HG03342 (cell line): ENCODE results near the gene SLC39A11.

ENCODE experiments used
- ATAC-seq: cut with Tn5 transposase; IDR thresholded peaks from one replicate; pipeline ENCODE4 v1.9.1; 2021; ENCODE audit warnings: mild to moderate bottlenecking, moderate library complexity; ENCODE audit not compliant: unreplicated experiment

The SLC39A11 gene

DNA sequence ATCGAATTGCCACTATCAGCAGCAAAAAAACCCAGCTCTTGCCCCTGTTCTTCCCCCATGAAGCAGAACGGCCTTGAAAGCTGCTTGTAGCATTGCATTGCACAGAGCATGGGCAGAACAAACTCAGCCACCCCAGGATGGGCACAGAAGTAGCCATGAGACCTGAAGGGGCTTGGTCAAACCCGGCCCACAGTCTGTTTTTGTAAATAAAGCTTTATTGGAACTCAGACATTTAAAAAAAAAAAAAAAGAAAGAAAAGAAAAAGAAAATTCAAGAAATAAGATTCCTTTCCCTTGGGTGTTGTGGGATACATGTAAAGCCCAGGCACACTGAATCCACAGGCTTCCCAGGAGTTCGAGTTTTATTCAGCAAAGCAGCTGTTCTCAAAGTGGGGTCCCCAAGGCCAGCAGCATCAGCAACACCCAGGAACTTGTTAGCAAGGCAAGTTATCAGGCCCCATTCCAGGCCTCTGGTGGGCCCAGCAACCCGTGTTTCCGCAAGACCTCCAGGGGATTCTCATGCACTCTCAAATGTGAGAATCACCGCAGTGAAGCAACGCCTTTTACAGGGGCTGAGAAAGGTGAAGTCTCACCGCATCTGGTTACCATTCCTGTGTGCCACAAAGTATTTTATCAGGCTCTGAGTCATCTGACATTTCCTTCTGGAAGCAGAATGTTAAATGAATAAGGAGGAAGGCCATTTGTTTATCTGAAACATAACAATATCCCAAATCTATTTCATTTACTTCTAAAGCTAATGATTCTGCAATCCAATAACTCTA, 108.2 kb downstream of the SLC39A11 start:
- ATAC-seq, result no peak

DNA sequence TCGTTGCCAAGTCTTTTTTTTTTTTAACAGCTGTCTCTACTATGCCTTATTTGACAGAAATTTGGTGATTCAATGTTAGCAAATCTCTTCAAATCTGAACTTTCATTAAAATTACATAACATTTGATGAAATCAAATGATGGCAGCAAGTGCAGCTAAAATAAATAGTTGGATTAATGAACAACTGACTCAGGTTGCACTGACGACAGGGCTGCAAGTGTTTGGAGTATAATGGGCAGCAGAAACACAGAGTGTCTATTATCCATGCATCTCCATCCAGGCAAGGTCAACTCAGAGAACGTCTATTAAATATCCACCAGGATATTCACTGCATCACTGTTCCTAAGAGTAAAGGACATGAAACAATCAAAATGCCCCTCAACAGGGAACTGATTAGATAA, 109.8 kb downstream of the SLC39A11 start:
- ATAC-seq, result no peak

DNA sequence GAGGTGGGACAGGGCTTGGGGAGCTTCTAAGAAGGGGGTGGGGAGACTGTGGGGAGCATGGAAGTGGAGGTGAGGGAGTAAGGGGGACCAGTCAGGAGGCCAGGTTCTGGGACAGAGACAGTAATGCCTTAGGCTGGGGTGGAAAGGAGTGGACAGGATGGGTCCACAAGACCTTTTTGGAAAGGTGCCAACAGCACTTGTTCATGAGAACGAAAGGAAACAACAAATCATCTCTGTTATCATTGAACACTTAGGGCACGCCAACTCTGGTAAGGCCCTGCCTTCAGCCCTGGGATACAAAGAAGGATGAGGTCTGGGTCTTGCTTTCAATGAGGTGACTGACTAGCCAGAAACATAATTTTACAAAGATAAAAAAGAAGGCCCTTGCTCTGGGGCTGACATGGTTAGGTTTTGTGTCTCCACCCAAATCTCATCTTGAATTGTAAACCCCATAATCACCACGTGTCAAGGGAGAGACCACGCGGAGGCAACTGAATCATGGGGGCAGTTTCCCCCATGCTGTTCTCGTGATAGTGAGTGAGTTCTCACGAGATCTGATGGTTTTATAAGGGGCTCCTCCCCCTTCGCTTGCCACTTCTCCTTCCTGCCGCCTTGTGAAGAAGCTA, 113.8 kb downstream of the SLC39A11 start:
- no peak for ATAC-seq

DNA sequence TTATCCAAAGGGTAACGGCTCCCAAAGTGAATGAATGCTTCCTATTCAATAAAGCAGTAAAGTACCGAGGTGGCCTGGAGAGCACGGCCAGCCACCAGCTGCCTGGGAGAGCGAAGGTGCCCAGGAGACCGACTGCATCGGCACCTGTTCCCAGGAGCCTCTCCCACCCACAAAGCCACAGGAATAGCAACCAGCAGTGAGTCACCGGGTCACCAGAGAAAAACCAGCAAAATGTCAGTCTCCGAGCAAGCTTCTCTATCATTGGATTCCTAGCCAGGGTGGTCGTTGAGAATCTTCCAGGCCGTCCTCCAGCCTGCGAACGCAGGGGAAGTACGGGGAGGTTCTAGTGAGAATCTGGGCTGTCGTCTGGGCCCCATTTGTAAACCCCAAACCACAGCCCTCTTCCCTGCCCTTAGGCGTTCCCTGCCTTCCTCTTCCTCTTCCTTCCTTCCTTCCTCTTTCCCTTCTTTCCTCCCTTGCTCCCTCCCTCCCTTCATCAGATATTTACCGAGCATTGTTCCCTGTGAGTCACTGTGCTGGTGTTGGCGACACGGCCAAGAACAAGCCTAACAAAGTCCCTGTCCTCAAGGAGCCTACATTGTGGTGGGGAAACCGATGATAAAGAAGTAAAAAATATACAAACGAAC, 114.6 kb downstream of the SLC39A11 start:
- ATAC-seq, result no peak

DNA sequence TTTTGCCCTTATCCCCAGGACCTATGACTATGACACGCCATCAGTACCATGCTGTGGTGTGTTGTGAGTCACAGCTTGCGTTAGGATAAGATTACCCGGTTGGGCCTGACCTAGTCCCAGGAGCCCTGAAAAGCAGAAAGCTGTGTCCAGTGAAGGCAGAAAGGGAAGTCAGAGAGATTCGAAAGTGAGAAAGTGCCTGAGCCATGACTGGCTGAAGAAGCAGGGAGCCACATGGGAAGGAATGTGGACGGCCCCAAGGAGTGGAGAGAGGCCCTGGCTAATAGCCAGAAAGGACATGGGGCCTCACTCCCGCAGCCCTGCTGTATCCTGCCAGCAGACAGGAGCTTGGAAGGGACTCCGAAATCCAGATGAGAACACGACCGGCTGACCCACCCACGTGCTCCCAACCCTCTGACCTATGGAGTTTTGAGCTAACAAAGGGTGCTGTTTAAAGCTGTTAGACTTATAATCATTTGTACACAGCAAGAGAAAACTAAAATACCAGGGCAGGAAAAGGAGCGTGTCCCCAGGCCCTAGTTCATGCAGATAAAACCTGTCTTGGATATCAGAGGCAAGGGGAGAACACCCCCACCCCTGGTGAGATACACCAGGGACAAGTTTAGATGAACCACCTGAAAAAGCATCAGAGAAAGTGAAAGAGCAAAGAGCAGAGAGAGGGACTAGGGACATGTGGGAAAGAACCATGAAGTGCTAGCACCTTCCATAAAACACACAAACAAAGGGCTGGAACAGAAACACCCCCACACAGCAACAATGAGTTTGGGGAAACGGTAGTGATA, 115.3 kb downstream of the SLC39A11 start:
- ATAC-seq, result peak; percentile 72

DNA sequence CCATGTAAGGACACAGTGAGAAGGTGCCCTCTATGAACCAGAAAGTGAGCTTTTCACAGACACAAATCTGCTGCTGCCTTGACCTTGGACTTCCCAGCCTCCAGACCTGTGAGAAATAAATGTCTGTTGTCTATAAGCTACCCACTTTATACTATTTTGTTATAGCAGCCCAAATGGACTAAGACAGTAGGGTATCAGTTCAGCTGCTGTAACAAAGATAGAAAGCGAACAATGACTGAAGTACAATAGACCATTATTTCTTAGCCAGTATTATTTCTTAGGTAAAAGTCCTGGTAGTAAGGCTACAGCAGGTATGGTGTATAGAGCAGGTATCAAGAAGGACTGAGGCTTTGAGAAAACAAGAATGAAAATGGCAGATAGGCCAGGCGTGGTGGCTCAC, 117.0 kb downstream of the SLC39A11 start:
- ATAC-seq, result no peak

DNA sequence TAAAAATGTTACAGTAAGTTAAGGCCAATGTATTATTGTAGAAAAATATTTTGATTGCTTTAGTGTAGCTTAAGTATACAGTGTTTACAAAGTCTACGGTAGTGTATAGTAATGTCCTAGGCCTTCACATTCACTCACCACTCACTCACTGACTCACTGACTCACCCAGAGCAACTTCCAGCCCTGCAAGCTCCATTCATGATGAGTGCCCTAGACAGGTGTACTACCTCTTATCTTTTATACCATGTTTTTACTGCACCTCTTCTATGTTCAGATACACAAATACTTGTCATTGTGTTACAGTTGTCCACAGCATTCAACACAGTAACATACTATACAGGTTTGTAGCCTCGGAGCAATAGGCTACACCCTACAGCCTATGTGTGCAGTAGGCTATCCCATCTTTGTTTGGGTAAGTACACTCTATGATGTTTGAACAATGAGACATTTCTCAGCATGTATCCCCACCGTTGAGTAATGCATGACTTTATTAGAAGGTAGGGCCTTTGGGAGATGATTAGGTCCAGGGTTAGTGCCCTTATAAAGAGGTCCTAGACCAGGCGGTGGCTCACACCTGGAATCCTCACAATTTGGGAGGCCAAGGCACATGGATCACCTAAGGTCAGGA, 117.8 kb downstream of the SLC39A11 start:
- ATAC-seq, result no peak

DNA sequence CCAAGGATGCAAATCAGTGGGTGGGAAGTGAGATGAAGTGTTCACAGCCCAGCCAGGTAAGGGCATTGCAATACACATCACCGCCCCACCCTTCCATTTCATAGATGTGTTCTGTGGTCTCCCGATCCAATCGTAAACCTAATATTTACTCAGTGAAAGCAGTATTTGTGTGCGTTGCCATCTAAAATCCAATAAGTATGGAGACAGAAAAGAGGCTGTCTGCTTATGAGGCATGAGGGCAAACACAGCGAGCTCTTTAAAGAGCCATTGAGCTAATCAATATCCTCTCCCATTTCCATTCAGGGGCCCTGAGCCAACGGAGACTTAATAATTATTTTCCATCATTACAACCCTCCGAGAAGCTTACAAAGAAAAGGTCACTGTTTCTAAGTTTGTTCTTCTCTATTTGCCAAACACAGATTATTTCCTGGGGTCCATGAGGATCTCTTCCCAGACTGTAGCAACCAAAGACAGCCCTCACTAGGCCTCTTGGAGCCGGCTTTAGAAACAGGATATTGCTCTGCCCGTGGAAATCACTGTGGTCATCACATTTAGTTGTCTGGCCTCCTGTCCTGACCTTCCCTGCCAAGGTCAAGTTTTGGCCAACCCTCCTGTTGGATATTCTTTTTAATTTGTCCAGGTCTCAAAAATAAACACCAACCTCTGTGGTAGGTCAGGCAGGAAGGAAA, 120.1 kb downstream of the SLC39A11 start:
- ATAC-seq, result no peak

DNA sequence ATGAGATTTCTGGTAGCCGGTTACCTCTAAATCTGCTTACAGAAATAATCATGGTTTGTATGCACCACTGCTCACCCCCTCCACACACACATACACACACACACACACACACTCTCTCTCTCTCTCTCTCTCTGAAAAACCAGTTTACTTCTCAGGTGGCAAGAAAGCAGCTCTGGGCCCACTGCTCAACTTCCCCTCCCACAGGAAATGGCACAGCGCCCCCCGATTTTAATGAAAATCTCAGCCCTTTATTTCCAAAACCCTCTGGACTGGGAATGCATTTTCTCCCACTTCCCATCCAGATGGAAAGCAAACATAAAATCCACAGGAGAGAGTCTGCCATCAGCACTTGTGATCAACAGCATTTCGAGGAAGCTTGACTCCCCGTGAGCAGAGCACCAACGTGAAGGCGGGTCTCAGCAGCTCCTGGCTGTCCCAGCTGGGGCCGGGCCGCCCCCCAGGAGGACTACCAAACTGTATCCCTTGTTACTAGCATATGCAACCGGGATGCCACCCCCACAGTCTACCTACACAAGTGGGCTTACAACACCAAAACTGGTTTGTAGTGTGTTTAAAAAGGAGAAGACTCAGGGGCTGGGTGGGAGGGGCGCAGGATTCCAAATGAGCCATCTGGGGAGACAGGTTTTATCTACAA, 121.1 kb downstream of the SLC39A11 start:
- no peak for ATAC-seq

DNA sequence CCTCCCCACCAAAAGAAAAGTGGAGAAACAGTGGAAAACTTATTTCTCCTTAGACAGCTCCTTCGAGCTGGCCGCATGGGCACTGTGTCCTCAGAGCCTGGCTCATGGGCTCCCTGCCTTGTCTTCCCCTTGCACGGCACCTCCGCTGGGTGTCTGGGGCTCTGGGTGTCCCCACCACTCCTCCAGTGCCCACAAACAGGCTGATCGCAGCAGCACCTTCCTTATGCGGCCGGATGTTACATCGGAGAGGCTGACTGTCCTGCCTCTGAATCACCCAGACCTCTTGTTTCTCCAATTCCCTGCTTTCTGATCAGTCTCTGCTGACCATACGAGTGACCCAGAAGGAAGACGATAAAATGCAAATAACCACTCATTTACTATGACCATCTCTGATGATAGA, 121.7 kb downstream of the SLC39A11 start:
- ATAC-seq, result no peak

DNA sequence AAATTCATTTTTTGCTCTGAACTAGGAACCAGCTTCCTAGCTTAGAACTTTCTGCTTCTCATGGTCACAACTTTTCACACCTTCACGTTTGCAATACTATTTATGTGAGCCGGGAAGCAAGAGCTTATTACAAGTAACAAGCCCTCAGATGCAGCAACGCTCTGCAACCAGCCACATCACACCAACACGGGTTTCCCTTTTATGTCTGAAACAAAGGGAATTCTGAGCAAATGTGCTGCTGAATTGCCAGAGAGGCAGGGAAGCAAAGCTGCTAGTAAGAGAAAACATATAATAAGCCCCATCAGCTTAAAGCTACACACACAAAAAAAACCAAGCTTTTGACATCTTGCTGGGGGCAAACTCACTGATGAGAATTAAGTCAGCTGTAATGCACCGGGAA, 122.2 kb downstream of the SLC39A11 start:
- ATAC-seq, result no peak

DNA sequence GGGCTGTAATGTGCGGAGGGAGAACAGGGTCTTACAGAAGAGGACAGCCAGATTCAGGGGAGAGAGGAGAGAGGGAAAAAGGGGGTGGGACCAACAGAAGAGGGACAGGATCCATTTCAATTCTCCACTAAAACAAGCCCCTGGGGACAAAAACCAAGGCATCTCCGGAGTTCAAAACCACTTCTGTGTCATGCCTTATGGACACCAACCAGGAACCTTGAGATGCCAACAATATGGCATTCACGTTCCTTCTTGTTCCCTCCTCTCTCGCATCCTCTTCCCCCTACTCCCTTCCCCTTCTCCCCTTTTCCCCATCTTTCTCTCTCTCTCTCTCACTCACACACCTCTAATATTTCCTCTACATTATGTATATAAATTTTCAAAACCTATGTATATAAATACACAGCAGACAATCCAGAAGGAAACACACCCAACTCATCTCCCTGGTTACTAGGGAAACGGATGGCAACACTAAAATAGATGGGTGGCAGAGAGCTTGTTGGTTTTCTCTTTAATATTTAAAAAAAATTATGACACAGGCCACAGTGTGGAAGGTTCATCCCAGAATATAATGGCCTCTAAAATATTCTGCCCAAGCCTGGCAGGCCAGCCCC, 123.1 kb downstream of the SLC39A11 start:
- no peak for ATAC-seq

DNA sequence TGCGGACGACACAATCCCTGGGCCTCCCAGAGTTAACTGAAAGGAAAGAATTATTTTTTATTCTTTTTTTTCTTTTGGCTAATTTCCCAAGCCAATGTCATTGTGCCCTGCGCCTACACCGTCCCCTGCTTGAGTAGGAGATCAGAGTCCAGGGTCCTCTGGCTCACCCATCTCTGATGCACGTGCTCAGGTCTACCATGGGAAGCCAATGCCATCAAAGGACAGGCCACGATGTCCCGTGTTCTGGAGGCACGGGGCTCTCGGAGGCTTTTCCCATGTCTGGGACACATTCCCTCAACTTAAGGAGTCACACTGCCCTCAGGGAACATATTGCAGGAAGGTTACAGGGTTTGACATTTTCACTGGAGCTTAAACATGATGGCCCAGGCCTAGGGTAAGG, 123.7 kb downstream of the SLC39A11 start:
- ATAC-seq, result no peak

DNA sequence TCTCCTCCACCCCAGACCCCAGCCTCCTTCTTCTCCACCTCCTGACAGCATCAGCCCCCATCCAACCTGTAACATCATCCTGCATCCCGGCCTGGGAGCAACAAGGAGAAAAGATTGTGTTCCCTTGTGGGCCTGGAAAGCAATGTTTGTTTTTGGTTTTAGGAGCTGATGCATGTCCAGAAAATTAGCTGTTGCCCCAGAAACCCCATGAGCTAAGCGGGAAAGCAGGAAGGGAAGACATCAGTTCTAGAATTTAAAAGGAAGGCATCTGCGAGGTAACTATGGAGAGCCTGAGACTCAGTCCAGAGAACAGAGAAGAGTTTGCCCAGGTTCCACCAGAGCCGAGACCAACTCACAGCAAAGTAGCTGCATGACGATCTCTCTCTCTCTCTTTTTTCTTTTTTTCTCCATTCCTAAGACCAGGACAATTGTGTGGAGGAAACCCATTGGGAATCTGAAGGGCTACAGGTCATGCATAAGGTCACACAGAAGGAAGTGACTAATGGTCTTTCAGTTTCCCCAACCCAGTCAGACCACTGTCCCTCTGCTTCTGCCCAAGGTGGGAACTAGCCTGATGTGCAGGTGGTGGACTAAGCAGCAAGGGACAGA, 124.4 kb downstream of the SLC39A11 start:
- no peak for ATAC-seq

DNA sequence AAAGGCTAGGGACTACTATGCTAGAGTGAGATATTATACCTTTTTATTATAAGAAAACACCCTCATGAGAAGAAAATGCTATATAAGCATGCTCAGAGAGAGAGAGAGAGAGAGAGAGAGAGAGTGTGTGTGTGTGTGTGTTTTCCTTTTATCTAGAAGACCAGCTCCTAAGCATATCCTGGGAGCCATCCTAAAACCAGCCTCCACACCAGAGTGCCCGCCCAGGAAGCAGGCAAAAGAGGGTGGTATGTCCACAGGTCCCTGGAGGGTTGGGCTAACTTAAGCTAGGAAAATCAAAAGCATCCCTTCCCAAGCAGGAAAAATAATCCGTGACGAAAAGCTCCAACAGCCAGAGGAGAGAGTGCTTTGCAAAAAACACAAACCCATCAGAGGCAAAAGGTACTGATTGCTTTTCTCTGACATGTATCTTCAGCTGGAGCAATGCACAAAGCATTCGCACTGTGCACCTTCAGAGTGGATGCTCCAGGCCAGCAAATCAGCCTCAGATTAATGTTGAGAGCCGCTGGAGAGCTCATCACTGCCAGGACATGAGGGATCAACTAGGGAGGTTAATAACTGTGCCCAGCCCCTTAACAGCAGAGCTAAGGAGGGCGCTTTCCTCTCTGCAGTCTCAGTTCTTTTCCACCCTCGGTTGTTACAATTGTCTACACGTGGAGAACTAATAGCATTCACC, 125.1 kb downstream of the SLC39A11 start:
- no peak for ATAC-seq

DNA sequence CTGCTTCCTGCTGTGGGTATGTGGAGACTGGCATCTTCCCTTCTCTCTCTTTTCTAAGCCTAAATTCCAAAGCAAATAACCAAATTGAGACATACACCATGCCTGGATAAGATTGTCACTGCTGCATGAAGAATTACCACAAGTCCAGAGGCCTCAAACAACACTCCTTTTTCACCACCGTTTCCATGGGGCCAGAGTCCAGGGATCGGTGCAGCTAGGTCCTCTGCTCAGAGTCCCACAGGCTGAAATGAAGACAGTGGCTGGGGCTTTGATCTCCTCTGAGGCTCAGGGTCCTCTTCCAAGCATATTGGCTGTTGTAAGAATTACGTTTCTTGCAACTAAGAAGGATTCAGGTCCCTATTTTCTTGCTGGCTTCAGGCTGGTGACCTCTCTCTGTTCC, 130.4 kb downstream of the SLC39A11 start:
- no peak for ATAC-seq

DNA sequence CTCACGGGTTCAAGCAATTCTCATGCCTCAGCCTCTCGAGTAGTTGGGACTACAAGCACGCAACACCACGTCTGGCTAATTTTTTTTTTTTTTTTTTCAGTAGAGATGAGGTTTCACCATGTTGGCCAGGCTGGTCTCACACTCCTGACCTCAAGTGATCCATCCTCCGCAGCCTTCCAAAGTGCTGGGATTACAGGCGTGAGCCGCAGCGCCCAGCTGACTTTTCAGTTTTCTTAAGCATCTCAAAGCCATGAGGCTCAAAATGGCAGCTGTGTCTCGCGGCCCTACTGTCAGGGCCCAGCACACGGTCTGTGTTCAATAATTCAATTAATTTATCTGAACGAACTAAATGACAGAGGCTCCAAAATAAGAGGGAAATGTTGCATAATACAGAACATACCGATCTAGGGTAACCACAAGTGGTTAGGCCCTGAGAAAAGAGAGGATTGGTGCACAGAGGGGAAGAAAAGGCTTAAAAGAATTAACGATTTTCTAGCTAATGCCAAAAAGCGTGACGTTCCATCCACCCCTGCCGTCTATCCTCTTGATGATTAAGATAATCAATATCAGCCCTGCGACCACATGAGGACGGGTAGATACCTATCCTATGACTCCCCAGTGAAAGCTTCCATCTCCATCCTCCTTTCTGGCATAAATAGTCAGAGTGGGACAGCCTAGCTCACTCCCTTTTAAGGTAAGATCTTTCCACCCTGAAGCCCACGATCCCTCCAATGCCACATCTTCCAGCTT, 136.9 kb downstream of the SLC39A11 start:
- ATAC-seq, result no peak

DNA sequence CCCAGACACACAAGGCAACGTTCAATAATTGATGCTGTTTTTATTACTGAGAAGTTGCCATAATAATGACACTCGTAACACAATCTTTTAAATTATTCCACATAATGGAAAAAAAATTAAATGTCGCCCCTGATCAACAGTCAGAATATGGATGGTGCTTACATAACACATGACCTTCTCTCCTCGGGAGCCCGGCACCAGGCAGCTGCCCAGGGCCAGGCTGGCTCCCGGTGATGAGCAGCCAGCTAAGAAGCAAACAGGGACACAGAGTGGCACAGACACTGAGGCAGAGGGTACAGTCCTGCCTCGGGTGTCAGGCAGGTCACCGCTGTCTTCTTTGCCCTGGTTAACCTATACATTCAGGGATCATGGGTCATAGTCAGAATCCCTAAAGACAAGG, 137.9 kb downstream of the SLC39A11 start:
- ATAC-seq, result no peak
